B cell (primary cell): Measurements from ENCODE around the gene CDC34.

Experiments
- EZH2 ChIP-seq: IDR thresholded peaks from 2 replicates; pipeline ENCODE4 v1.6.1; 2012; ENCODE audit warnings: borderline replicate concordance, low read depth, mild to moderate bottlenecking, moderate library complexity, low read length; ENCODE audit not compliant: insufficient read depth, poor library complexity, severe bottlenecking
- TF ChIP-seq, protein P1 (sequence below): fragments of 200-600 bp; IDR thresholded peaks from one replicate; pipeline ENCODE4 v1.8.0; 2022; ENCODE audit warnings: antibody characterized with exemption, mild to moderate bottlenecking

DNA sequence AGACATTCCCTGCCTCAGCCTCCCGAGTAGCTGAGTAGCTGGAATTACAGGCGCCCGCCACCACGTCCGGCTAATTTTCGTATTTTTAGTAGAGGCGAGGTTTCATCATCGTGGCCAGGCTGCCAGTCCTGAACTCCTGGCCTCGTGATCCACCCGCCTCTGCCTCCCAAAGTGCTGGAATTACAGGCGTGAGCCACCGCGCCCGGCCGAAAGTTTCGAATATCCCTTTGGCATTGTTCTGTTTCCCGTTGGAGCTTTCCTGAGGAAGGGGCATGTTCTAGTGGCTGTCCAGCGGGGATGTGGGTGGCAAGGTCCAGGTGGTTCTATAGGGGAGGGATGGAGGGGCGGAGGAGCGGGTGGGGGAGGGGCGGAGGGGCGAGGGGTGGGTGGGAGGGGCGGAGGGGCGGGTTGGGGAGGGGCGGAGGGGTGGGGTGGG, 38.7 kb downstream of the CDC34 start:
- TF ChIP-seq EZH2, result no peak
- TF ChIP-seq, protein P1, sequence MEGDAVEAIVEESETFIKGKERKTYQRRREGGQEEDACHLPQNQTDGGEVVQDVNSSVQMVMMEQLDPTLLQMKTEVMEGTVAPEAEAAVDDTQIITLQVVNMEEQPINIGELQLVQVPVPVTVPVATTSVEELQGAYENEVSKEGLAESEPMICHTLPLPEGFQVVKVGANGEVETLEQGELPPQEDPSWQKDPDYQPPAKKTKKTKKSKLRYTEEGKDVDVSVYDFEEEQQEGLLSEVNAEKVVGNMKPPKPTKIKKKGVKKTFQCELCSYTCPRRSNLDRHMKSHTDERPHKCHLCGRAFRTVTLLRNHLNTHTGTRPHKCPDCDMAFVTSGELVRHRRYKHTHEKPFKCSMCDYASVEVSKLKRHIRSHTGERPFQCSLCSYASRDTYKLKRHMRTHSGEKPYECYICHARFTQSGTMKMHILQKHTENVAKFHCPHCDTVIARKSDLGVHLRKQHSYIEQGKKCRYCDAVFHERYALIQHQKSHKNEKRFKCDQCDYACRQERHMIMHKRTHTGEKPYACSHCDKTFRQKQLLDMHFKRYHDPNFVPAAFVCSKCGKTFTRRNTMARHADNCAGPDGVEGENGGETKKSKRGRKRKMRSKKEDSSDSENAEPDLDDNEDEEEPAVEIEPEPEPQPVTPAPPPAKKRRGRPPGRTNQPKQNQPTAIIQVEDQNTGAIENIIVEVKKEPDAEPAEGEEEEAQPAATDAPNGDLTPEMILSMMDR, result no peak
